Activated naive CD4-positive, alpha-beta T cell treated with Interleukin-2 at 50 U/mL for 16 hours (primary cell): Measurements from ENCODE around the gene TBPL2.
"Not testable (repeated sequence)": the region's sequence is repeated elsewhere in the genome, so short reads cannot be mapped to it uniquely, and the experiment has no call there.

Experiments used
- DNase-seq: peaks from one replicate; pipeline ENCODE4 v3.0.0-alpha.2; 2020

TBPL2 gene

DNA sequence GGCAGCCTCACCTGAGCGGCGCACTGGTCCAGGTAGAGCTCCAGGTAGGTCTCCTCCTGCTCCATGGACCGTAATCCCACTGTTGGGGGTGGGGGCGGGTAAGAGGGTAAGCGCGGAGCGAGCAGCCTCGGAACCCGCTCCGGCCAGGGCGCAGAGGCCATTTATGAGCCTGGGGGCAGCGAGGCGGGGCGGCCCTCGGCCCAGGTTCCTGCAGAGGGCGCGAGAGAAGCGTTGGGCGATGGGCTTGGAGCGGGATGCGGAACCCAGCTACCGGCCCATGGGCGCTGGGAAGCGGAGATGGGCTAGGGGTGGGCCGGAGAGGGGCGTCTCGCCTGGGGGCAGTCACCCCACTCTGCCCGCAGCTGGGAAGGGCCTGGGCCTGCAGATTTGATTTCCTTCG is at the start of gene TBPL2:
Gene TBPL2 (minus strand): TSS at position 232 of the 400 bp plus-strand sequence. CDS start 167 bp downstream, at position 65.
- no peak for DNase-seq

GRCh38 chr14:55488204-55488603 is 47.8 kb upstream of the TBPL2 start:
- DNase-seq = no peak

- no peak for DNase-seq
Measured at GRCh38 chr14:55482936-55483605, 42.7 kb upstream of the TBPL2 start.

DNA sequence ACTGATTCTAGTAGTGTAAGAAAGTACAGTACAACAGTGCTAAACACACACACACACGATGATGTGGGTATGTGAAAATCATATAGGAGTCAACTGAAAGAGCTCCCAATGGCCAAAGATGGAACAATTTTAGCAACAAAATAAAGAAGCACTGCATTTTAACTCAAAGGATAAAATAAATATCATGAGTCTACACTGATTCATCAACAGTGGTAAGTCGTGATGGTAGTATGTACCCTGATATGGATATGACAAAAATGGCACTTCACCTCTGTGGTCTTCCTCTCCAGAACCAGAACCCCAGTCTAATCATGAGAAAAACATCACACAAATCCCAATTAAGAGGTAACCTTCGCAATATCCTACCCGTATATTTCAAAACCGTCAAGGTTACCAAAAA is 41.4 kb upstream of the TBPL2 start:
- no peak for DNase-seq

DNA sequence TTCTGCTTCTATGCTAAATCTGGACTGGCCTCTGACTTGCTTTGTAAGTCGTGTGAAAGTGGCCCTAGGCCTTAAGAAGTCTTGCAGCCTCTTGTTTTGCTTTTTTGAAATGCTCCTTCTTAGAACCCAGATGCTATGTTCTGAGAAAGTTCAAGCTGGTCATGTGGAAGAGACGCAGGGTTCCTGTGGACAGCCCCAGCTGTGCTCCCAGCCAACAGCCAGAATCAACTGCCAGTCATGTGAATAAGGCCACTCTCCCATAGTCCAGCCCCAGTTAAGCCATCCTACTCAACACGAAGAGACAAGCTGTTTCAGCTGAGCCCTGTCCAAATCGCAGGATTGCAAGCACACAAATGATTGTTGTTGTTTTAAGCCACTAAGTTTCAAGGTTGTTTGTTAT is 37.3 kb upstream of the TBPL2 start:
- DNase-seq = no peak

GRCh38 chr14:55476448-55476847 is 36.0 kb upstream of the TBPL2 start:
- not testable (repeated sequence) for DNase-seq

DNA sequence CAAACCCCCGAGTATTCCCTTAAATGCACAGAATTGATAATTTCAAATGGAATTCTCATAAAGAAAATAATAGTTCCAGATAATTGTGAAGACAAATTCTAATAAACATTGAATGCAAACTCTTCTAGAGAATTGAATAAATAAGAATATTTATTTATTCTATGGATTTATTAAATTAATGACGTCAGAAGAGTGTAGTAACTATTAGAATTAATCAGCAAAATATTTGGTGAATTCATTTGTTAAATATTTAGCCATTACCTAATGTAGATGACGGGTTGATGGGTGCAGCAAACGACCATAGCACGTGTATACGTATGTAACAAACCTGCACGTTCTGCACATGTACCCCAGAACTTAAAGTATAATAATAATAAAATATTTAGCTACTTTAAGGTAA is 33.4 kb upstream of the TBPL2 start:
- DNase-seq = no peak

DNA sequence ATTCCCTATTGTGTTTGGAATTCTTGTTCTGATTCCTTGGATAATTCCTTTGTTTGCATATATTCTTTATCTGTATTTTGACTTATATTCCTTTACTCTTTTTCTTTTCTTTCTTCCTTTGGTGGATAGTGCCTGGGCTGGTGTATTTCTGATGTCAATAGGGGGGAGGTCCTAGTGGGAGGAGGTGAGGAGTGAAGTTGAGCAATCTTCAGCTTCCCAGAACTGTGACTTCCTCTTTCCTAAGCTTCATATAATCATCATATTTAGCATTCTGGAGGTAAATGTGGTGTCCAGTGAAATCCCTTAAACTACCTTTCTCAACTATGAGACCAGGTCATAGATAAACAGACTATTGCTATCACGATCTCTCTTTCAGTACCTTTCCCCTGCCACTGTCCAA is 29.6 kb upstream of the TBPL2 start:
- no peak for DNase-seq

DNA sequence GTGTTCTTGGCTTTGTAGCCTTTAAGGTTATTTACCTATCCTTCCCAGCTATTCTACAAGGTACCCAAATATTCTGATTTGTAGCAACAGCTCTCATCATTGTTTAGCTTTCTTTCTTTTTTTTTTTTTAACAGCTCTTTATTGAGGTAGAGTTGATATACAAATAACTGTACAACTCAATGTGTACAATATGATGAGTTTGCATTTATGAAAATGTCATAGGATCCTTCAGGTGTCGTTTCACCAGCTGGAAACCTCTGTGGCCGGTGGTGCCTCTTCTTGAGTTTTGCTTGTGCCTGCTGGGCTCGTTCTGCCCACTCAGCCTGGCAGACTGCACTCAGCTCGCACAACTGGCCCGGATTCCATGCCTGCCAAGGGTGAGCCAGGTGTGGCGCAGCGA is 26.9 kb upstream of the TBPL2 start:
- DNase-seq = no peak

DNA sequence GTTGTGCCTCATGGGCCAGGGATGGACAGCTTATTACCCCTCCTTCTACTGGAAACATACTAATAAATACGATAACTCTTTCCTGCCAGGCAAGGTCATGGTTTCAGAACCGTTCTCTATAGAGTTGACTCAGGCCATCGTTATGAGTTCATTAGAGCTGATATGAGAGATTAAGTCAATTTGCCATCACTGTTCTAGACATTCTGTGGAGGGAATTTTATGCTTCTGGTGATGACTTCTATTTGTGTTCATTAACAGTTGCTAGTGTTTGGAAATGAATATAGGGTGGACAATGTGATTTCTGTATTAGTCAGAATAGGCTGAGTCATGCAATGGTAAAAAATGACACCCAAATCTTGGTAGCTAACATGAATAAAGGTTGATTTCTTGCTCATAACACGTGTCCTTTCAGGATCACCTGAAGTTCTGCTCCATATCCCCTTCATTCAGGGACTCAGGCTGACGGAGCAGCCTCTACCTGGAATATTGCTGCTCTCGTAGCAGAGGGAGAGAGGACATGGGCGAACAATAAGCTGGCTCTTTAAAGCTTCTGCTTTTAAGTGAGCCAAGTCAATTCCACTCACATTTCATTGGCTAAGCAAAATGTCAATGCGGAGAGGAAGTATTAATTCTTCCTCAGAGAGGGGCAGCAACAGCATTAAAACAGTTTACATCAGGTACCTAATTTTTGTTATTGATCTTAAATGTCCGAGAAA is 18.5 kb upstream of the TBPL2 start:
- no peak for DNase-seq

- no peak for DNase-seq
Measured at GRCh38 chr14:55457496-55457895, 17.1 kb upstream of the TBPL2 start.

GRCh38 chr14:55456411-55456810 is 16.0 kb upstream of the TBPL2 start:
- DNase-seq = not testable (repeated sequence)

GRCh38 chr14:55454264-55455002 is 14.0 kb upstream of the TBPL2 start:
- DNase-seq = no peak

GRCh38 chr14:55451950-55452349 is 11.5 kb upstream of the TBPL2 start:
- DNase-seq = no peak

DNA sequence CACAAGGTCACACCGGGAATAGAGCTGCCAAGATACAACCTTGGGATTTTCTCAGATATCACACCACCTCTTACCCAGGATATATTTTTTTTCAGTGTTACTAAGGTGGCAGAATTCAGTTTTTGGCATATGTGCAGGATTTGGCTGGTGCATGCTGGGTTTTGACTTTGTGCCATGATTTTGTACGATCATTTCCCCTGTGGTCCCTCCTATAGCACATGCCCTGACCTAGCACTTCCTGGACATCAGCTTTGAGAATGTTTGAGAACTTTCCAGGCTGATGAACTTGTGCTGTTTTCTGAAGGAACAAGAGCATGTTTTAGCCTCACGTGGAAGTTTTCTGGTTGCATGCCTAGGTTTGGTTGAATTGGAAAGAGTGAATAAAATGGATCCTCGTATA is 11.0 kb upstream of the TBPL2 start:
- DNase-seq = no peak

DNA sequence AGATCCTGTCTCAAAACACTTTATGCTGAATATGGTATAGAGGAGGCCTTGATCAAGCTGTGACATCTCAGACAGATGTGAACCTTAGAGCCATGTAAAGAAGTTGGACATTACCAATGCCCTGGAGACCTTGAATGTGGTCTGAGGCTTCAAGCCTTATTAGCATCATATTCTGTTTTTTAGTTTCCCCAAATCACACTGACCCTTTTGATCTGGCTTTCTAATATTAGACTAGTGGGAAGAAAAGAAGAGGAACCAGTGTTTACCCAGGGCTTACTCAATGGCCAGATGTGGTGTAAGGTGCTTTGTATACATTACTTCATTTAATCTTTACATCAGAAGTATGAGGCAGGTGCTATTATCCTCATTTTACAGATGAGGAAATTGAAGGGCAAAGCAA is 10.6 kb upstream of the TBPL2 start:
- DNase-seq = no peak

- DNase-seq = no peak
Measured at GRCh38 chr14:55450539-55450938, 10.1 kb upstream of the TBPL2 start.

GRCh38 chr14:55450124-55450523 is 9.7 kb upstream of the TBPL2 start:
- DNase-seq = no peak

- no peak for DNase-seq
Measured at GRCh38 chr14:55449116-55449515, 8.7 kb upstream of the TBPL2 start.

- DNase-seq = no peak
Measured at GRCh38 chr14:55448141-55448614, 7.8 kb upstream of the TBPL2 start.

DNA sequence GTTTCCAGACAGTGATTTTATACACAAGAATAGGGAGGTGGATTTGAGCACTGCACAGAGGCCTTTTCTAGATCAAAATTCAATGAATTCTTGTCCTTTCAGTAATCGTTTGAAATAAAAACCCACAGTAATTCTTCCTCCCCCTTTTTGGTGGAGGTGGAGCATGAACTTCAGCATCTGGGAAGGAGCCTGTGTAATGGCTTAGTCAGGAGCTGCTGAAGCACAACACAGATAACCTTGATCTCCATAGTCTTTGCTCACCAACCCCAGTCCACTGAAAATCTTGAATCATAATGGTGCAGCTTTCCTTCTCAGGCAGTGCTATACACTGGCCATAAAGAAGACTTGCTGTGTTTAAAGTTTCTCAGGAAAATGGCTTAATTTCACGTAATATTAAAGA is 6.4 kb upstream of the TBPL2 start:
- DNase-seq = no peak

DNA sequence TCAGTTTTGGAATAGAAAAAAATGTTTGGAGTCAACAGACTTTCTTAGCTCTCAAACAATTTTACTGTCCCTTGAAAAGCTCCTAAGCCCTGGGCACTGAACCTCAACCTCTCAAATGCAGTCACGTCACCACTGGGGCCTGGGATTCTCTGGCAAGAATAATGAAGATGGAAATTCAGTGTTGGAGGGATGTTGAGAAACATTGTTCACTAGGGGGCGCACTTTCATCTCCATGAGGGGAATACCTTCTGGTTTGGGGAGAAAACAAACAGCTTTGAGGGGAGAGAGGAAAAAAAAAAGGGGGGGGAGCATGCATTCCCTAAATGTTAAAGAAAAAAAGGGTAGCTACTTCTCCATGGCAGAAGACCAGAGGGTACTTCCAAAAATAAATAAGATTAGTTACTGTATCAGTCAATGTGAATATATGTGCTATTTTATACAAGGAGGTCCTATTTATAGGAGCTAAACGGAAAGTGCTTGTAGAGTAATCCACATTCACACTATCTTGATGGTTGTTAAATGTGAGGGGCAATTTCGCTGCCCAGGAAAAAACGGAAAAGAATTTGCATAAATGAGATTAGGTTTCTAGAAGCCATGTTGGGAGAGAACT is 5.8 kb upstream of the TBPL2 start:
- peak; percentile 47 for DNase-seq

- no peak for DNase-seq
Measured at GRCh38 chr14:55441286-55441685, 870 bp upstream of the TBPL2 start.
